ENCODE data around the gene MARCHF10.

The MARCHF10 gene

DNA sequence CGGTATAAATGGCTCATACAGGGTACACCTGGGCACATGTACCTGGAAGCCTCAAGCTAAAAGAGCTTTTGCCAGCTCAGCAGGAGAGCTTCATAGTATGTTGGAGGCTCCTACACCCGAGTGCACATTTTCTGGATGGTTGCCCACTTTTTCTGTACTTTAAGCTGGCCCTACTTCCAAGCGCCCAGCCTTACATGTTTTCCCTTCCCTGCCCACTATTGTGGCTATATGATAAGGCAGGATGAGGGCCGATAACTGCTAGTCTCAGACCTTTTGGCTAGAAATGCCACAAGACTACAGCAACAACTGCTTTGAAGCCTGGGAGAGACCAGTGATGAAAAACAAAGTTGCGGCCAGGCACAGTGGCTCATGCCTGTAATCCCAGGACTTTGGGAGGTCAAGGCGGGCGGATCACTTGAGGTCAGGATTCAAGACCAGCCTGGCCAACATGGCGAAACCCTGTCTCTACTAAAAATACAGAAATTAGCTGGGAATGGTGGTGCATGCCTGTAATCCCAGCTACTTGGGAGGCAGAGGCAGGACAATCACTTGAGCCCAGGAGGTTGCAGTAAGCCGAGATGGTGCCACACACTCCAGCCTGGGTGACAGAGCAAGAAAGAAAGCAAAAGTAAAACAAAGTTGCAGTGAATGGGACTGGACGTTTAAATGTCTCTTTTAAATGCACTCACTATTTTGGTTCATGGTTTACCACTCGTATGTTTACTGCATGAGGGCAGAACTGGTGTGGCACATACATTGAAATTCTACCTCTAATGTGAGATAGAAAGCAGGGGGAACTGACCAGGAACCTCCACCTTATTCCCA, 14.2 kb upstream of the MARCHF10 start:
- DNase-seq (ENCODE audit: low spot score) = no peak

DNA sequence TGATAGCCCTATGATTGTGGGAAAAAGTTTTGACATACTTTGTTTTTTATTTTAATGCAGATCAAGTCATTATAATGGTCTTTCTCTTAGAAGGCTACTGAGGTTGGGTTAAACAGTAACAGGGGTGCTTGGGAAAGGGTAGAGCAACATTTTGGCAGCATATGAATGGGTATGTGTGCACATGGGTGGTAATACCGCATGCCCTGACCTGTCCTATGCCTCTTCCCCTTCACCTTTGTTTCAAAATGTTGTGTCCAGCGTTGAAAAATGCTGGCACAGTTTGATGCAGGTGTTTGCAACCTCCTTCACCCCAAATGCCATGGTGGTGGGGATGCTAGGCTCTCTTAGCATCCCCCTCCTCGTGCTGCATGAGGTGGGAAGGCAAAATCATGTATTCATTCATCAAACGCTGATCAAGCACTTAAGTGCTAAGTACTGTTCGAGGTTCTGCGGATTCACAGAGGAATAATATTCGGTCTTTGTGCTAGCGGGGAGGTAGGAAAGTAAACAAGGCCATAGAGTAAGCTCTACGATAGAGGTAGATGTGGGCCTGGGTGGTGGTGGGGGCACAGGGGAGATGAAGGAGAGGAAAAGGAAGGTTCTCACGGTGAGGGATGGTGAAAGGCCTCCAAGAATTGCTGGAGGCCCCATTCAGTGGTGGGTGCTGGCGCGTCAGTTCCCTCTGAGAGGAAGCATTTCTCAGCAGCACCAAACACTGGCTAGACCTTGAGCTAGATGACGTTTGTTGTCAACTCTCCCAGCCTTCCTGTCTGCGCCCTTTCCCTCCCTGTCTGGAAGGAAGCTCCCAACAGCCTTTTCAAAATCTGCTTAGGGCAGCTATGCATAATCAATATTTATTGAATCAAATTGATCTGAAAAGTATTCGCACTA, 13.3 kb upstream of the MARCHF10 start:
- DNase-seq (ENCODE audit: low spot score) = no peak

DNA sequence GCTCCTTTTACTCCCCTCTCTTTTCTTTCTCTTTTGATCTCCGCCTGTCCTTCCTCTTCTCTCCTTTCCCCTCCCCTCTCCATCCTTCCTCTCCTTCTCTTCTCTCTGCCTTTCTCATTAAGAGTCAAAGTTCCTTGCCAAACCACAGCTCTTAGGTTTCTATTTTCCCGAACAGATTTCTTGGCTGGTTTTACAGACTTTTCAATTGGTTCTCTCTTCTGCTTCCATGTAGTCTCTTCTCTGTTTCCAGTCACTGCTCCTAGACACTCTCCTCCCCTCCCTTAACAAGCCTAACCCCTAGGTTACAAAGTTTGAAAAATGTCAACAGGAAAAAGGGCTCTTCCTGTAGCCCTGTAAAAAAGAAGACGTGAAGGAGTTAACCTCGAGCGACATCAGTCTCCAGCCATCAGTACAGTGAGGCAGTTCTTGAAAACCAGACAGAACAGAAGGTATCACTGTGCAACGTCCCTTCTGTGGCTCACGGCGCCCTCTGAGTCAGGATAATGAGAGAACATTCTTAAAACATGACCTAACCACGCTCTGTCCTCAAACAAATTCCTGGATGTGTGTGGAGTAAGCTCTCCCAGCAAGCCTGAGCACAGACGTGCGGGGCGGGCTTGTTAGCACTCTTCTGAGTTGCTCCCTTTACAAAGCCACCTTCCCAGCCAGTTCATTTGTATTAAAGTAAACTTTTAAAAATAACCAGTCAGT, 11.6 kb upstream of the MARCHF10 start:
- DNase-seq (ENCODE audit: low spot score) = peak; percentile 59

DNA sequence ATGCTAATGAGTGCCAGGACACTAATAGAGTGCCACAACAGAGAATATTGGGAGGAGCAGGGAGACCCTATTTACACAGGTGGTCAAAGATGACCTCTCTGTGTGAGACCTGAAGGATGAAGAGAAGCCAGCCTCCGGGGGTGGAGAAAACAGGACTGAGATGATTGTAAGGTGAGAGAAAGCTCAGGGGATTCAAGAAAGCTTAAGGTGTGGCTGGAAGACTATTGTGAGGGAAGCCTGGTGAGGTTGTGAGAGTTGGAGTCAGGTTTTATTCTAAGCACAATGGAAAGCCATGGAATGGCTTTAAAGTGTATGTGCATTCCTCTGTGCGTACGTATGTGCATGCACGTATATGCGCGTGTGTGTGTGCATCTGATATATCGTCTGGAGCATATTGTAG, 10.4 kb upstream of the MARCHF10 start:
- DNase-seq (ENCODE audit: low spot score) = no peak

- DNase-seq (ENCODE audit: low spot score) = no peak
These were observed 8.2 kb upstream of the MARCHF10 start for GRCh38 chr17:62816282-62816839.

GRCh38 chr17:62809656-62810055, 1.5 kb upstream of the MARCHF10 start:
- no peak for DNase-seq (ENCODE audit: low spot score)

GRCh38 chr17:62808576-62808970, 459 bp upstream of the MARCHF10 start:
- DNase-seq (ENCODE audit: low spot score) = no peak

- DNase-seq (ENCODE audit: low spot score) = no peak
These were observed 2.9 kb downstream of the MARCHF10 start for GRCh38 chr17:62805234-62805633.

- no peak for DNase-seq (ENCODE audit: low spot score)
These were observed 3.3 kb downstream of the MARCHF10 start for GRCh38 chr17:62804822-62805221.

GRCh38 chr17:62804025-62804424, 4.1 kb downstream of the MARCHF10 start:
- DNase-seq (ENCODE audit: low spot score) = no peak

DNA sequence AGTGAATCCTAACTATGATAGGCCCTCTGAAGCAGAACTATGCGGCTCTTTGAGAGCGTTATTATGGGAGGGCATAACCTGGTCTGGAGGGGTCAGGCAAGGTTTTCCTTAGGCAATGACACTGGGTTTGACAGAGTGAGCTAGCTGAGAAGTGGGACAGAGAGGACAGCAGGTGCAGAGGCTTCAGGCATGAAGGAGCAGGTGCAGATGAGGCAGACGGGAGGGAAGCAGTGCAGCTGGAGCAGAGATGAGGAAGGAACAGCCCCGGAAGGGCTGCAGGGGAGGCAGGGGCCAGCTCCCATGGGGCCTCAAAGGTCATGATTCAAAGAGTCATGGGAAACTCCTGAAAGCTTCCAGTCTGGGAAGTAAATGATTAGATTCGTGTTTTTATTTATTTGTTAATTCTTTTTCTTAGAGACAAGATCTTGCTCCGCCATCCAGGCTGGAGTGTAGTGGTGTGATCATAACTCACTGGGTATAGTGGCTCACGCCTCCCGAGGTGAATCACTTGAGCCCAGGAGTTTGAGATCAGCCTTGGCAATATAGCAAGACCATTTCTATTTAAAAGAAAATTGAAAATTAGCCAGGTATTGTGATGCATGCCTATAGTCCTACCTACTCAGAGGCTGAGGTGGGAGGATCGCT, 5.4 kb downstream of the MARCHF10 start:
- no peak for DNase-seq (ENCODE audit: low spot score)

DNA sequence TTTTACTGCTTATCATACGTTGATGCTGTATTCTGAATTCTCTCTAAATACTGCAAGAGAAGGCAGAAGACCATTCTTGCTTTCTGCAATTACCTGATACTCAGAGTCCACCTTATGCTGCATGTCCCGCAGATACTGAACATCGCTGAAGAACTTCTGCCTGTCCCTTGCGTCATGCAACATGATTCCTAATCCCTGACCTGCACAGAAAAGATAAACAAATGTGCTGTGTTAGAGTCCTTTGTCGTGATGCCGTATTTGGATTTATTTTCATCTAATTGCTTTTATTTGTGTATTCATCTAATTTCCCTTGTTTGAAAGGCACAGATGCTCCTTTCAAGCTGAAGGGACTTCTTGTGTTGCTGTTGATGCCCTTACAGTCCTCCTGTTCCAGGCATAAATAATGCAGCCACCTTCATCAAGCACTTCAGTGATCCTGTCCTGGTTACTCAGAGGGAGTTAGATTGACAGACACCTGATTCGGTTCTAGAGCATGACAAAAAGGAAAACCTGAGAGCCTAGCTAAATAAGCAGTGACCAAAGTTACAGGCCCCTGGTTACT, 6.5 kb downstream of the MARCHF10 start:
- DNase-seq (ENCODE audit: low spot score) = no peak

GRCh38 chr17:62800585-62800984, 7.5 kb downstream of the MARCHF10 start:
- no peak for DNase-seq (ENCODE audit: low spot score)

DNA sequence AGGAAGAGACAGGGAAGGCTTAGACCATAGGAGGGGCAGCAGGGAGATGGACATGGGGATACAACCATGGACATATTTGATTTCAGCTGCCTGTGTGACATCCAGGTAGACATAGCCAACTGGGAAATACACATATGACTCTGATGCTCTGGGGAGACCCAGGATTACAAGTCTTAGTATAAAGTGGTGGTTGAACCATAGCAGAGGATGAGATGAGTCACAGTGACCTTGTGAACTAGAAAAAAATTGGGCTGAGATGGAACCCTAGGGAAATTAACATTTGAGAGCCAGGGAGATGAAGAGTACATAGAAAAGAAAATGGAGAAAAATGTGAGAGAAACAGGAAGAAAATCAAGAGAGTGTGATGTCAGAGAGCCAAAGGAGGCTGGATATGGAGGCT, 10.2 kb downstream of the MARCHF10 start:
- no peak for DNase-seq (ENCODE audit: low spot score)

GRCh38 chr17:62796291-62796690, 11.8 kb downstream of the MARCHF10 start:
- DNase-seq (ENCODE audit: low spot score) = no peak

DNA sequence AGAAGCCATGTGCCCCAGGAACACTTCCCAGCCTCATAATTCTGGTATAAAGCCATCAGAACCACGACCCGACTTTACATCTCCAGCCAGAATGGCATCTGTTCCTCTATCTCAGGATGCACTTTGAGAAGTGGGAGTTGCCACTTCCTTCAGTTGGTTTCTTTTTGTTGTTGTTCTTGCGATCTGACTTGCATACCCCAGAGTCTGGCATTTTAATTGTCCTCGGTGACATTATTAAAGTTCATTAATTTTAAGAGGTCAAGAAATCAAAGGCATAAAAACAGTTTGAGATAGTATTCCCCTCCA, 13.5 kb downstream of the MARCHF10 start:
- DNase-seq (ENCODE audit: low spot score) = no peak

DNA sequence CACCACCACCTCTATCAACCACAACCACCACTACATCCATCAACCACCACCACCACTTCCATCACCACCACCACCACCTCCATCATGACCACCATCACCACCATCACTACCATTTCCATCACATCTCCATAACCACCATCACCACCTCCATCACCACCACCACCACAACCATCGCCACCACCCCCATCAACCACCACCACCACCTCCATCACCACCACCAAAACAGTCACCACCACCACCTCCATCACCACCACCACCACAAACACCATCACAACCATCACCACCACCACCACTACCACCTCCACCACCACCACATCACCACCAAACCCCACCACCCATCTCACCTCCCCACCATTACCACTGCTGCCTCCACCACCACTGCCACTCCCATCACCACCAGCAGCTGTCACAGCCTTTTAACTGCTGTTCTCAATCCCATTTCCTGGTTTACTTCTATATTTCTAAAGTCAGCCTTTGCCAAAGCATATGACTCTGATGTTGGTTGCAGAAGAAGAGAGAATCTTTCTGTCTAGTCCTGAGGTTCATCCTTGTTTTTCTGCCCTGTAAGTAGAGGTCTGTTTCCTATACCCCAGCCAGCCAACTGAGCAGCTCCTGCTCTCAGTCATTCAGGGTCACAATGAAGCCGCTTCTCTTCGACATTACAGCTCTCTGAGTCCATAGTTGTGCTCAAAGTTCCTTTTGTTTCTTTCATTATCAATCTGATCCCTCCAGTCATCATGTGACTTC, 14.0 kb downstream of the MARCHF10 start:
- DNase-seq (ENCODE audit: low spot score) = no peak

GRCh38 chr17:62792447-62792800, 15.7 kb downstream of the MARCHF10 start:
- DNase-seq (ENCODE audit: low spot score) = no peak

DNA sequence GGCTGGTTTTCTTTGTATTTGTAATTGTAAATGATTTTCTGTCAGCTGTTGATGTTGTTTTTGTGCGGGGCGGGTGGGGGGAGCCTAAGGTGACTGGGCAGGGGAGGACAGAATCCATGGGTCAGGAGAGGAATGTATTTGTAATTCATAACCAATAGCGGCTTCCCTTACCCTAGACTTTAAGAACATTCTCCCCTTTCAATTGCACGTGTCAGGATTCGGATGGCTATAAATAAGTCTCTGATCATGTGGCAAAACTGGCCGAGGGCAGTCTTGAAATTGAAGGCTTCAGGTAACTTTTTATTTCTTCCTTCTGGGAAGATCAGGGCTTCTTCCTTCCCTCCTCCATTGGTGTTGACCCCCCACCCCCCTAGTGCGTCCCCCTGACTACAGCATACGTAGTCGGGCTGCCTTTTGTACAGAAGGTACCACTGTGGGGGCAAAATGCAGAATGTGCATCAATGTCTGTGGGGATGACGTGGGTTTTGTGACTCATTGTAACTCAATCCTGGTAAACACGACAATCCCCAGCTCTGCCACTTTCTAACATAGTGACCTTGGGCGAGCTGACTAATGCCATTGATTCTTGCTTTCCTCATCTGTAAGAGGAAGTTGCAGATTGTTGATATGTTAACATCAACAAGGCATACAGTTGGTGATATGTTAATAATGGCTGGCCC, 16.2 kb downstream of the MARCHF10 start:
- peak; percentile 16 for DNase-seq (ENCODE audit: low spot score)

DNA sequence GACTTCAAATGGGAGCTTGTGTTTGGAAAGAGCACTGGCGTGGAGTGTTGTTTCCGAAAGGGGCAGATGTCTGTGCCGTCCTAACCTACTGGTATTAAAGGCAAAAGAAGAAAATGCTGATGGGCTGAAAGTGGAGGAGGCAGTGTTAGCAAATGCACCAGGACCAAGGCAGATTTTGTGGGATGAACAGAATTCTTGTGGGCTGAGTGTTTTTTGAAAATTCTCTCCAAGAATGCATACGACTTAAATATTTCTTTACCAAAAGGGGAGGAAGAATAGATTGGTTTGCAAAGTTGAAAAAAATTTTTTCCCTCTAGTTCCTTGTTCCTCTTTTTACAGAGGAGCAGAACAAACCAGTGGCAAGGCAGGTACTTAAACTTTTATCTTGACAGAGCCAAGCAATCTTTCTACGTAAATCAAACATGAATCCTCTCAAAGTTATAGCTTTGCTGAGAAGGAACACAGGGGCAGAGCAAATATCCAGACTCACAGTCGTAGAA, 16.8 kb downstream of the MARCHF10 start:
- no peak for DNase-seq (ENCODE audit: low spot score)
